ENCODE measurements around the gene CHSY3.

Gene CHSY3

DNA sequence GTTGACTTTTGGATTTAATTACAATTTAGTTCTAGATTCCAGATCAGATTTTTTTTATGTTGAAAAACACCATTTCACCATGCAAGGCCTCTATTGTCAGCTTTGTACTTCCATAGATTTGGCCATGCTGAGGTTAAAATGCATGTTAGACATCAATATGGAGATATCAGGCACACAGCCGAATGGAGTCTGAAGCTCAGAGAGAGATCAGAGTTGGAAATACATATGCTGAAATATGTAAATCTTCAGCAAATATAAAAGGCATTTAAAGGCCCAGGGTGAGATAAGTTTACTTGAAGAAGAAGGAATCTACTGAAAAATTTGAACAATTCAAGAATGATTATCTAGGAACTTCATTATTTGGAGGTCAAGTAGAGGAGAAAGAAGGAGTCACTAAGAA lies 139.6 kb downstream of the CHSY3 start:
- Histone ChIP-seq H3K4me1 (ENCODE audit: control insufficient read depth, low read length) (no peaks in the 10 kb centered on the region), H3F3A (ENCODE audit: control insufficient read depth, insufficient read depth) (no peaks in the 10 kb centered on the region), H3K4me2 (ENCODE audit: low read length) (no peak overlapping the region), H3K36me3 (ENCODE audit: control insufficient read depth, low read length) (no peaks in the 10 kb centered on the region), H3K9me3 (ENCODE audit: control insufficient read depth, insufficient read depth, low read length) (no peaks in the 10 kb centered on the region), H3K79me2 (ENCODE audit: control insufficient read depth, low read length) (no peaks in the 10 kb centered on the region), H3K4me3 (ENCODE audit: low read length) (no peak overlapping the region), H3K9me2 (replicated peaks; ENCODE audit: control insufficient read depth, low read length) (no peaks in the 10 kb centered on the region), H3K27me3 (ENCODE audit: control insufficient read depth, low read length) (no peaks in the 10 kb centered on the region), H4K20me1 (ENCODE audit: control insufficient read depth, insufficient read depth, low read depth, low read length) (no peaks in the 10 kb centered on the region), H3K27ac (ENCODE audit: low read depth, low read length) (no peak overlapping the region)
- TF ChIP-seq EZH2phosphoT487 (IDR thresholded peaks at IDR 0.05; ENCODE audit: borderline replicate concordance, low read length): no peak
- TF ChIP-seq, protein P1, sequence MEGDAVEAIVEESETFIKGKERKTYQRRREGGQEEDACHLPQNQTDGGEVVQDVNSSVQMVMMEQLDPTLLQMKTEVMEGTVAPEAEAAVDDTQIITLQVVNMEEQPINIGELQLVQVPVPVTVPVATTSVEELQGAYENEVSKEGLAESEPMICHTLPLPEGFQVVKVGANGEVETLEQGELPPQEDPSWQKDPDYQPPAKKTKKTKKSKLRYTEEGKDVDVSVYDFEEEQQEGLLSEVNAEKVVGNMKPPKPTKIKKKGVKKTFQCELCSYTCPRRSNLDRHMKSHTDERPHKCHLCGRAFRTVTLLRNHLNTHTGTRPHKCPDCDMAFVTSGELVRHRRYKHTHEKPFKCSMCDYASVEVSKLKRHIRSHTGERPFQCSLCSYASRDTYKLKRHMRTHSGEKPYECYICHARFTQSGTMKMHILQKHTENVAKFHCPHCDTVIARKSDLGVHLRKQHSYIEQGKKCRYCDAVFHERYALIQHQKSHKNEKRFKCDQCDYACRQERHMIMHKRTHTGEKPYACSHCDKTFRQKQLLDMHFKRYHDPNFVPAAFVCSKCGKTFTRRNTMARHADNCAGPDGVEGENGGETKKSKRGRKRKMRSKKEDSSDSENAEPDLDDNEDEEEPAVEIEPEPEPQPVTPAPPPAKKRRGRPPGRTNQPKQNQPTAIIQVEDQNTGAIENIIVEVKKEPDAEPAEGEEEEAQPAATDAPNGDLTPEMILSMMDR (IDR thresholded peaks at IDR 0.05; ENCODE audit: low read depth, low read length, poor library complexity, severe bottlenecking): no peak

DNA sequence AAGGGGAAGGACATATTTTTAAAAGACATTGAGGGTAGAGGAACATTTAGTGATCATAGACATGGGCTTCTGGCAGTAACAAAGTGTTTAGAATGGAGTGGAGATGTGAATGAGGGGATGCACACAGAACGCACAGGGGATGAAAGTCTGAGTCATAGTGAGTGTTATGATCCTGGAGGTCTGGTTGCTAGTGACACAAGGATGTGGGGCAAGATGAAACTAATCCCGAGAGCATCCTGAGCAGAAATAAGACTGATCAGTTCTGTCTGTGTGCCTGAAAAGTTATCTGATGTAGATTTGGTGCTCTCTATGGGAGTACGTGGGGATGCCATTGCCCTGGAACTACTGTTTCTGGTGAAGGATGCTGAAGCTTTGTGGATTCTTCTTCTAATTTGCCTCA lies 141.1 kb downstream of the CHSY3 start:
- H4K20me1 ChIP-seq (ENCODE audit: control insufficient read depth, insufficient read depth, low read depth, low read length): no peaks in the 10 kb centered on the region
- no peaks in the 10 kb centered on the region for H3K36me3 ChIP-seq (ENCODE audit: control insufficient read depth, low read length)
- no peaks in the 10 kb centered on the region for H3K79me2 ChIP-seq (ENCODE audit: control insufficient read depth, low read length)
- H3K4me1 ChIP-seq (ENCODE audit: control insufficient read depth, low read length): no peaks in the 10 kb centered on the region
- no peak overlapping the region for H3K4me3 ChIP-seq (ENCODE audit: low read length)
- H3K9me2 ChIP-seq (replicated peaks; ENCODE audit: control insufficient read depth, low read length): no peaks in the 10 kb centered on the region
- H3K9me3 ChIP-seq (ENCODE audit: control insufficient read depth, insufficient read depth, low read length): no peaks in the 10 kb centered on the region
- no peak overlapping the region for H3K4me2 ChIP-seq (ENCODE audit: low read length)
- no peak overlapping the region for H3K27ac ChIP-seq (ENCODE audit: low read depth, low read length)
- no peaks in the 10 kb centered on the region for H3K27me3 ChIP-seq (ENCODE audit: control insufficient read depth, low read length)
- TF ChIP-seq, protein P1 (IDR thresholded peaks at IDR 0.05; ENCODE audit: low read depth, low read length, poor library complexity, severe bottlenecking): no peak
- TF ChIP-seq EZH2phosphoT487 (IDR thresholded peaks at IDR 0.05; ENCODE audit: borderline replicate concordance, low read length): no peak
- no peaks in the 10 kb centered on the region for H3F3A ChIP-seq (ENCODE audit: control insufficient read depth, insufficient read depth)

DNA sequence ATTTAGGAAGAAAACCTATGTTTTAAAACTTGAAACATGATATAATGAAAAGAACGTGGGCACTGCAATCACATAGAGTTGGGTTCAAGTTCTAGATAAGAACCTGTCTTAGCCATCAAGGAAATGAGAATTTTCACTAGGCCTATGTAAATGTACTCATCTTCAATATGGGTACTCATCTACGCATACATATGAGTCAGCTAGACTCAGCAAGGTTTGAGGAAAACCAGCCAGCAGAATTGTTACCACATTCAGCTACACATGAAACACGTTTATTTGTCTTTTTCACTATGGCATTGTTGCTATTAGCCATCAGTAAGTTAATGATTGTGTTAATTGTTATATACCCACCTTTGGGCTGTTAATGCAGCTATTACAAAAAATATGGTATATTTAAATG lies 146.3 kb downstream of the CHSY3 start:
- no peaks in the 10 kb centered on the region for H3K4me1 ChIP-seq (ENCODE audit: control insufficient read depth, low read length)
- H3K4me2 ChIP-seq (ENCODE audit: low read length): no peak overlapping the region
- H3K4me3 ChIP-seq (ENCODE audit: low read length): no peak overlapping the region
- no peaks in the 10 kb centered on the region for H3K9me3 ChIP-seq (ENCODE audit: control insufficient read depth, insufficient read depth, low read length)
- TF ChIP-seq EZH2phosphoT487 (IDR thresholded peaks at IDR 0.05; ENCODE audit: borderline replicate concordance, low read length): no peak
- TF ChIP-seq, protein P1 (IDR thresholded peaks at IDR 0.05; ENCODE audit: low read depth, low read length, poor library complexity, severe bottlenecking): no peak
- no peaks in the 10 kb centered on the region for H3K36me3 ChIP-seq (ENCODE audit: control insufficient read depth, low read length)
- H4K20me1 ChIP-seq (ENCODE audit: control insufficient read depth, insufficient read depth, low read depth, low read length): no peaks in the 10 kb centered on the region
- no peak overlapping the region for H3K27ac ChIP-seq (ENCODE audit: low read depth, low read length)
- H3F3A ChIP-seq (ENCODE audit: control insufficient read depth, insufficient read depth): no peaks in the 10 kb centered on the region
- no peaks in the 10 kb centered on the region for H3K79me2 ChIP-seq (ENCODE audit: control insufficient read depth, low read length)
- no peaks in the 10 kb centered on the region for H3K27me3 ChIP-seq (ENCODE audit: control insufficient read depth, low read length)
- no peaks in the 10 kb centered on the region for H3K9me2 ChIP-seq (replicated peaks; ENCODE audit: control insufficient read depth, low read length)

DNA sequence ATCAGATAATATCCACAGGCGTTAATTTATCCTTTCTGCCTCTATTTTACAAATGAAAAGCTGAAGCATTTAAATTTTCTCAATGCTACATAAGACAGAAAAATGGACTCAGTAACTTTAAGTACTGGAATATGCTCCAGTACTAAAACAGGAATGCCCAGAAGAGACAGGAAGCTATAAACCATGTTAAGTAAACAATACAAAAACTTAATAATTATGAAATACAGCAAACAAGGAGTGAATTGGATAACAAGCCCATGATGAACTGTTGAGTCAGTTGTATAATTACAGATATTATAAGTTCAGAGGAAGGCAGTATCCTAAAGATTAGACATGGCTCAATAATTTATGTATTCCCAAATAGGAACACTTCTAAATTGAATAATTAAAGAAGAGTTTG lies 148.5 kb downstream of the CHSY3 start:
- Histone ChIP-seq H3K4me2 (ENCODE audit: low read length) (no peak overlapping the region), H3K4me1 (ENCODE audit: control insufficient read depth, low read length) (no peaks in the 10 kb centered on the region), H3K36me3 (ENCODE audit: control insufficient read depth, low read length) (no peaks in the 10 kb centered on the region), H3K27me3 (ENCODE audit: control insufficient read depth, low read length) (no peaks in the 10 kb centered on the region), H3F3A (ENCODE audit: control insufficient read depth, insufficient read depth) (no peaks in the 10 kb centered on the region), H3K9me3 (ENCODE audit: control insufficient read depth, insufficient read depth, low read length) (no peaks in the 10 kb centered on the region), H3K79me2 (ENCODE audit: control insufficient read depth, low read length) (no peaks in the 10 kb centered on the region), H4K20me1 (ENCODE audit: control insufficient read depth, insufficient read depth, low read depth, low read length) (no peaks in the 10 kb centered on the region), H3K9me2 (replicated peaks; ENCODE audit: control insufficient read depth, low read length) (no peaks in the 10 kb centered on the region), H3K4me3 (ENCODE audit: low read length) (no peak overlapping the region), H3K27ac (ENCODE audit: low read depth, low read length) (no peak overlapping the region)
- no peak for TF ChIP-seq EZH2phosphoT487 (IDR thresholded peaks at IDR 0.05; ENCODE audit: borderline replicate concordance, low read length)
- TF ChIP-seq, protein P1 (IDR thresholded peaks at IDR 0.05; ENCODE audit: low read depth, low read length, poor library complexity, severe bottlenecking): no peak
